Endometrial microvascular endothelial cells (primary cell): ENCODE measurements around the gene SACM1L. TPM values are rescaled to one million over a fixed set of nuclear protein-coding genes. Genes with fewer than 3 reads are reported as not detected.
"Not testable (repeated sequence)": the region's sequence is repeated elsewhere in the genome, so short reads cannot be mapped to it uniquely, and the experiment has no call there.

Experiments
- in situ Hi-C: cut with HindIII; loops from 2 replicates; pipeline ENCODE4 v1.10.0; 2017; ENCODE audit warnings: low sequenced_read_pairs, low pct_unique_long_range_greater_than_20kb; ENCODE audit errors: inconsistent ontology term
- total RNA-seq: library from RNA; depleted of rRNA; stranded (reverse); fragments of >200 nt; gene quantifications from one replicate; pipeline ENCODE4 v1.2.3, GENCODE V29; 2015; ENCODE audit errors: inconsistent ontology term

SACM1L gene
- total RNA-seq, 1 donor from 2014 or later = 39.1 TPM

GRCh38 chr3:45687828-45688193 lies 1.4 kb upstream of the SACM1L start:
- in situ Hi-C loops = no loop called here

- in situ Hi-C loops = no loop called here
These were observed 858 bp upstream of the SACM1L start for GRCh38 chr3:45688194-45688881.

- in situ Hi-C loops = no loop called here
These were observed 570 bp downstream of the SACM1L start for GRCh38 chr3:45689787-45690145.

- in situ Hi-C loops = no loop called here
These were observed 1.3 kb downstream of the SACM1L start for GRCh38 chr3:45690336-45691035.

- in situ Hi-C loops = no loop called here
These were observed 2.6 kb downstream of the SACM1L start for GRCh38 chr3:45691842-45692241.

- in situ Hi-C loops = no loop called here
These were observed 3.7 kb downstream of the SACM1L start for GRCh38 chr3:45692866-45693265.

GRCh38 chr3:45693941-45694521 lies 4.8 kb downstream of the SACM1L start:
- in situ Hi-C loops = no loop called here

- in situ Hi-C loops = not testable (repeated sequence)
These were observed 6.0 kb downstream of the SACM1L start for GRCh38 chr3:45695166-45695565.

- in situ Hi-C loops = no loop called here
These were observed 11.4 kb downstream of the SACM1L start for GRCh38 chr3:45700570-45701073.

- in situ Hi-C loops = no loop called here
These were observed 12.1 kb downstream of the SACM1L start for GRCh38 chr3:45701172-45701867.

- in situ Hi-C loops = no loop called here
These were observed 15.2 kb downstream of the SACM1L start for GRCh38 chr3:45704301-45704943.

GRCh38 chr3:45705839-45706808 lies 16.9 kb downstream of the SACM1L start:
- in situ Hi-C loops = no loop called here

- in situ Hi-C loops = no loop called here
These were observed 22.7 kb downstream of the SACM1L start for GRCh38 chr3:45711931-45712330.

GRCh38 chr3:45712434-45713110 lies 23.4 kb downstream of the SACM1L start:
- in situ Hi-C loops = no loop called here

GRCh38 chr3:45715945-45716344 lies 26.7 kb downstream of the SACM1L start:
- in situ Hi-C loops = no loop called here

- in situ Hi-C loops = no loop called here
These were observed 27.7 kb downstream of the SACM1L start for GRCh38 chr3:45716790-45717336.
